Suprapubic skin (tissue), 3 donors: ENCODE measurements around the gene EXT2.

Experiments
- POLR2A ChIP-seq, 2 donors: fragments of 450-650 bp; IDR thresholded peaks; one replicate each; pipeline ENCODE4 v1.6.1; 2017; ENCODE audit warnings: antibody characterized with exemption in 2 of 2, mild to moderate bottlenecking in 2 of 2, moderate library complexity in 2 of 2
- TF ChIP-seq, protein P1 (sequence below), 2 donors: fragments of 200-600 bp in 1 of 2; fragments of 450-650 bp in 1 of 2; sonication (generic) in 1 of 2; IDR thresholded peaks; one replicate each; pipeline ENCODE4 v1.5.1; 2016 to 2019; ENCODE audit warnings: antibody characterized with exemption in 2 of 2, mild to moderate bottlenecking in 1 of 2, moderate library complexity in 1 of 2

GRCh38 chr11:44051171-44051570, 44.3 kb upstream of the EXT2 start:
- TF ChIP-seq, protein P1, sequence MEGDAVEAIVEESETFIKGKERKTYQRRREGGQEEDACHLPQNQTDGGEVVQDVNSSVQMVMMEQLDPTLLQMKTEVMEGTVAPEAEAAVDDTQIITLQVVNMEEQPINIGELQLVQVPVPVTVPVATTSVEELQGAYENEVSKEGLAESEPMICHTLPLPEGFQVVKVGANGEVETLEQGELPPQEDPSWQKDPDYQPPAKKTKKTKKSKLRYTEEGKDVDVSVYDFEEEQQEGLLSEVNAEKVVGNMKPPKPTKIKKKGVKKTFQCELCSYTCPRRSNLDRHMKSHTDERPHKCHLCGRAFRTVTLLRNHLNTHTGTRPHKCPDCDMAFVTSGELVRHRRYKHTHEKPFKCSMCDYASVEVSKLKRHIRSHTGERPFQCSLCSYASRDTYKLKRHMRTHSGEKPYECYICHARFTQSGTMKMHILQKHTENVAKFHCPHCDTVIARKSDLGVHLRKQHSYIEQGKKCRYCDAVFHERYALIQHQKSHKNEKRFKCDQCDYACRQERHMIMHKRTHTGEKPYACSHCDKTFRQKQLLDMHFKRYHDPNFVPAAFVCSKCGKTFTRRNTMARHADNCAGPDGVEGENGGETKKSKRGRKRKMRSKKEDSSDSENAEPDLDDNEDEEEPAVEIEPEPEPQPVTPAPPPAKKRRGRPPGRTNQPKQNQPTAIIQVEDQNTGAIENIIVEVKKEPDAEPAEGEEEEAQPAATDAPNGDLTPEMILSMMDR (IDR thresholded peaks at IDR 0.05): no peak
- no peak for TF ChIP-seq POLR2A (IDR thresholded peaks at IDR 0.05)
